Skeletal muscle satellite cell (primary cell): ENCODE measurements around the gene CLHC1.
"Not testable (repeated sequence)": the region's sequence is repeated elsewhere in the genome, so short reads cannot be mapped to it uniquely, and the experiment has no call there.

ENCODE experiments used
- H3K27me3 ChIP-seq: 2 replicates; pipeline ENCODE4 v1.7.0; 2013; ENCODE audit warnings: low read length; ENCODE audit not compliant: control insufficient read depth, insufficient read depth
- H3K36me3 ChIP-seq: 2 replicates; pipeline ENCODE4 v1.7.0; 2013; ENCODE audit warnings: mild to moderate bottlenecking, control low read depth, low read length; ENCODE audit not compliant: insufficient read depth
- H3K4me1 ChIP-seq: 2 replicates; pipeline ENCODE4 v1.7.0; 2013; ENCODE audit warnings: low read length; ENCODE audit not compliant: control insufficient read depth, insufficient read depth
- H3K4me2 ChIP-seq: 2 replicates; pipeline ENCODE4 v1.7.0; 2013; ENCODE audit warnings: mild to moderate bottlenecking, low read length
- H3K4me3 ChIP-seq: 2 replicates; pipeline ENCODE4 v1.7.0; 2013; ENCODE audit warnings: low read length
- H3K9ac ChIP-seq: 2 replicates; pipeline ENCODE4 v1.7.0; 2013; ENCODE audit warnings: mild to moderate bottlenecking, low read depth, low read length, moderate library complexity
- H3K9me3 ChIP-seq: replicated peaks from 2 replicates; pipeline ENCODE4 v1.7.0; 2013; ENCODE audit warnings: mild to moderate bottlenecking, control low read depth, low read length

The CLHC1 gene

GRCh38 chr2:55196526-55196925 is 35.6 kb downstream of the CLHC1 start:
- no peak overlapping the region for H3K4me2 ChIP-seq
- H3K36me3 ChIP-seq = peaks cover 9% of the 10 kb centered on the region
- H3K4me3 ChIP-seq = no peak overlapping the region
- no peak overlapping the region for H3K9ac ChIP-seq
- no peaks in the 10 kb centered on the region for H3K4me1 ChIP-seq
- no peaks in the 10 kb centered on the region for H3K27me3 ChIP-seq
- no peaks in the 10 kb centered on the region for H3K9me3 ChIP-seq

- H3K4me2 ChIP-seq, H3K4me1 ChIP-seq, H3K4me3 ChIP-seq, H3K9ac ChIP-seq, H3K36me3 ChIP-seq, H3K27me3 ChIP-seq, H3K9me3 ChIP-seq: not testable (repeated sequence)
Observed at GRCh38 chr2:55191888-55192287, 40.2 kb downstream of the CLHC1 start.

- not testable (repeated sequence) for H3K9me3 ChIP-seq, H3K4me2 ChIP-seq, H3K4me3 ChIP-seq, H3K4me1 ChIP-seq, H3K27me3 ChIP-seq, H3K36me3 ChIP-seq, H3K9ac ChIP-seq
Observed at GRCh38 chr2:55186837-55187236, 45.3 kb downstream of the CLHC1 start.

- Histone ChIP-seq H3K4me1 (no peaks in the 10 kb centered on the region), H3K9ac (no peak overlapping the region), H3K9me3 (no peaks in the 10 kb centered on the region), H3K4me3 (no peak overlapping the region), H3K36me3 (no peaks in the 10 kb centered on the region), H3K27me3 (no peaks in the 10 kb centered on the region), H3K4me2 (no peak overlapping the region)
Observed at GRCh38 chr2:55180374-55180773, 51.7 kb downstream of the CLHC1 start.

- Histone ChIP-seq H3K9ac (no peak overlapping the region), H3K4me1 (peaks cover 2% of the 10 kb centered on the region), H3K9me3 (no peaks in the 10 kb centered on the region), H3K4me3 (no peak overlapping the region), H3K4me2 (no peak overlapping the region), H3K27me3 (no peaks in the 10 kb centered on the region), H3K36me3 (no peaks in the 10 kb centered on the region)
Observed at GRCh38 chr2:55176094-55176415, 56.0 kb downstream of the CLHC1 start.

GRCh38 chr2:55175254-55176093 is 56.6 kb downstream of the CLHC1 start:
- Histone ChIP-seq H3K9me3 (no peaks in the 10 kb centered on the region), H3K4me1 (peaks cover 2% of the 10 kb centered on the region), H3K9ac (no peak overlapping the region), H3K4me3 (no peak overlapping the region), H3K4me2 (no peak overlapping the region), H3K27me3 (no peaks in the 10 kb centered on the region), H3K36me3 (no peaks in the 10 kb centered on the region)

- Histone ChIP-seq H3K9ac (no peak overlapping the region), H3K36me3 (no peaks in the 10 kb centered on the region), H3K4me2 (no peak overlapping the region), H3K27me3 (no peaks in the 10 kb centered on the region), H3K9me3 (no peaks in the 10 kb centered on the region), H3K4me1 (peaks cover 6% of the 10 kb centered on the region), H3K4me3 (no peak overlapping the region)
Observed at GRCh38 chr2:55173438-55174054, 58.5 kb downstream of the CLHC1 start.

- H3K27me3 ChIP-seq = no peaks in the 10 kb centered on the region
- H3K4me1 ChIP-seq = peaks cover 37% of the 10 kb centered on the region
- H3K9me3 ChIP-seq = no peaks in the 10 kb centered on the region
- H3K9ac ChIP-seq = no peak overlapping the region
- H3K4me3 ChIP-seq = no peak overlapping the region
- no peak overlapping the region for H3K4me2 ChIP-seq
- H3K36me3 ChIP-seq = no peaks in the 10 kb centered on the region
Observed at GRCh38 chr2:55169915-55170314, 62.2 kb downstream of the CLHC1 start.

- Histone ChIP-seq H3K4me3 (no peak overlapping the region), H3K4me1 (peaks cover 41% of the 10 kb centered on the region), H3K9ac (no peak overlapping the region), H3K9me3 (no peaks in the 10 kb centered on the region), H3K36me3 (no peaks in the 10 kb centered on the region), H3K27me3 (no peaks in the 10 kb centered on the region), H3K4me2 (no peak overlapping the region)
Observed at GRCh38 chr2:55169359-55169758, 62.7 kb downstream of the CLHC1 start.

GRCh38 chr2:55168221-55169154 is 63.6 kb downstream of the CLHC1 start:
- H3K27me3 ChIP-seq = no peaks in the 10 kb centered on the region
- peaks cover 47% of the 10 kb centered on the region for H3K4me1 ChIP-seq
- peak overlapping the region; percentile 37 for H3K4me2 ChIP-seq
- no peaks in the 10 kb centered on the region for H3K9me3 ChIP-seq
- peak overlapping the region; percentile 33 for H3K9ac ChIP-seq
- no peak overlapping the region for H3K4me3 ChIP-seq
- no peaks in the 10 kb centered on the region for H3K36me3 ChIP-seq

- H3K9me3 ChIP-seq = no peaks in the 10 kb centered on the region
- peak overlapping the region; percentile 52 for H3K9ac ChIP-seq
- H3K4me1 ChIP-seq = peaks cover 63% of the 10 kb centered on the region
- H3K36me3 ChIP-seq = no peaks in the 10 kb centered on the region
- H3K4me2 ChIP-seq = peak overlapping the region; percentile 57
- peak overlapping the region; percentile 49 for H3K4me3 ChIP-seq
- no peaks in the 10 kb centered on the region for H3K27me3 ChIP-seq
Observed at GRCh38 chr2:55165626-55166025, 66.5 kb downstream of the CLHC1 start.
